ENCODE data around the gene STAC3.
A peak's percentile ranks its signal among the peaks of the same experiment; 100 is the strongest.

STAC3 gene

DNA sequence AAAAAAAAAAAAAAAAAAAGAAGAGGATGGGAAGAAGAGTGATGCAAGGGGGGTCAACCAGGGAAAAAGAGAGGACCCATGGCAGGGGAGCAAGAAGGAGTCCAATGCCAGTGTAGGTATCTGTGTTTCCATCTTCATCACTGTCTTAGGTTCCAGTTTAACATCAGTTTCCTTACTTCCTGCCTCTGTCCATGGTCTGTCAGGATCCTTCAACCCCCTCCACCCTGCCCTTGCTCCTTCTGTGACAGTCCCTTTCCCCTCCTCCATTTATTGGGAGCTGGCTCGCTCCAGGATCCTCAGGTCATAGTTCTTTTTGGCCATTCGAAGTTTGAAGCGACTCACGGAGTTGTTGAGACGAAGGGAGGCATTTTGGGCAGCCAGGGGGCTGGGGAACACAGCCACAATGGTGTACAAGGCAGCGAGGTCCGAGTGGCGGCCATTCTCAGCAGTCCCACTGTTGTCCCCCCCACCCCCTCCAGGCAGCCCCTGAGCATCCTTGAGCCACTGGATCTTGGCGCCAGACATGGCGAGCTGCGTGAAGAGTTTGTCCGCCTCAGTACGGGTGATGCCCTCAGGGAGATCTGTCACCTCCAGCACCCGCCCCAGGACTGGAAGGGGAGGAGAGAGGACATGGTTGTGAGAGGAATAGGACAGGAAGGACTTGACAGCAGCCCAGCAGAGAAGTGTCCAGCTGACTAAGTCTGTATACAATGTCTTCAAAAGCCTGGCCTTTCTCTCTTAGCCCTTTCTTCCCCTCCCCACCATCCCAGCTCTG is 3.7 kb upstream of the STAC3 start:
- no peak for DNase-seq

GRCh38 chr12:57250541-57250940 is 446 bp downstream of the STAC3 start:
- DNase-seq = no peak

DNA sequence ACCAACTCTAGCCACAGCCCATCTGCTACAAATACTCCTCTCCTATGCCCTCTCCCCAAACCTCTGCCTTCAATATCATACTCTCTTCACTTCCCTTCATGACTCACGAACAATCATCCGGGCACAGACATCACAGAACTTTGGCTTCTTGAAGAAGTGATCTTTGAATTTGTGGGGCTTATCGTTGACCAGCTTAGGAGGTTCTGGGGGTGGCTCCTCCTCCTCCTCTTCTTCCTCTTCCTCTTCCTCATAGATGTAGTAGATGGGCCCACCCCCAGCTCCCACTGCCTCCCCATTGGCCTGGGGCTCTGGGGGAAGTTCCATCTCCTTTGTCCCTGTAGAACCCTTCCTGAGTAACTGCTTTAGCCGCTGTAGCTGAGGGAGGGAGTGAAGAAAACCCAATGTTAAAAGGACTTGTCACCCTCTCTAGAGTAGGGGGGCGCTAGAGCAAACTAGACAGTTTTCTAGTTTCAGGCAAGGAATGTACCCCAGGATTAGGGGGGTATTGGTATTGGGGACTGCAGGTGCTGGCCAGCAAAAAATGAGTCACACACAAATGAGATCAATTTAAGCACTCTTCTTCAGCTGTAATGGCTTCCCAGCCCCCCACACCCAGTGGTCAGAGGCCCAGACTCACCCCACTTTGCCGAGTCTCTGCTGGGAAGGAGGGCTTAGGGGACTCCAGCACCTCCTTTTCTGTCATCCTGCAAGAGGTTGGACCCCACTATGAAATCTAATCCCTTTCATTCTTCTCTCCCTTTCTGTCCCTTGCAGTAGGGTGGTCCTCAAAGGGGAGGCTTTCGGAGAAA is 1.8 kb downstream of the STAC3 start:
- no peak for DNase-seq

GRCh38 chr12:57247041-57247440 is 3.9 kb downstream of the STAC3 start:
- no peak for DNase-seq

DNA sequence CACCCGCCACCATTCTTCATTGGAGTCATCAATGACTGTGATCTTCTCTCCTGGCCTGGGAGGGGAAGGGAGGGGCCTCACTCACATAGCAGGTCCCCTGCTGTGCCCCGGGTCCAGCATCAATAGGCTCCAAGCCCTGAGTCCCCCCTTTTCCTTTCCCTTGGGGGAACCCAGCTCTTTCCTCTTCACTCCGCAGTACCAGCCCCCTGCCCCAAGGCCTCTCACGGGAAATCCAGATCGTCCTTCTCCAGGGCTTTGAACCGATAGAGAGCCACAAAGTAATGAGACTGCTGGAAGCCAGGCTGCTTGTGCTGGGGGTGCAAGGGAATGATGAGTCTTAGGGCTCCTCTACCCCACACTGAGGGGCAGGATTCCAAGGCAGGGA is 6.7 kb downstream of the STAC3 start:
- DNase-seq = no peak

GRCh38 chr12:57243521-57244311 is 7.3 kb downstream of the STAC3 start:
- peak; percentile 45 for DNase-seq

- peak; percentile 78 for DNase-seq
These were observed 8.1 kb downstream of the STAC3 start for GRCh38 chr12:57242691-57243454.

GRCh38 chr12:57242329-57242690 is 8.7 kb downstream of the STAC3 start:
- DNase-seq = peak; percentile 72

DNA sequence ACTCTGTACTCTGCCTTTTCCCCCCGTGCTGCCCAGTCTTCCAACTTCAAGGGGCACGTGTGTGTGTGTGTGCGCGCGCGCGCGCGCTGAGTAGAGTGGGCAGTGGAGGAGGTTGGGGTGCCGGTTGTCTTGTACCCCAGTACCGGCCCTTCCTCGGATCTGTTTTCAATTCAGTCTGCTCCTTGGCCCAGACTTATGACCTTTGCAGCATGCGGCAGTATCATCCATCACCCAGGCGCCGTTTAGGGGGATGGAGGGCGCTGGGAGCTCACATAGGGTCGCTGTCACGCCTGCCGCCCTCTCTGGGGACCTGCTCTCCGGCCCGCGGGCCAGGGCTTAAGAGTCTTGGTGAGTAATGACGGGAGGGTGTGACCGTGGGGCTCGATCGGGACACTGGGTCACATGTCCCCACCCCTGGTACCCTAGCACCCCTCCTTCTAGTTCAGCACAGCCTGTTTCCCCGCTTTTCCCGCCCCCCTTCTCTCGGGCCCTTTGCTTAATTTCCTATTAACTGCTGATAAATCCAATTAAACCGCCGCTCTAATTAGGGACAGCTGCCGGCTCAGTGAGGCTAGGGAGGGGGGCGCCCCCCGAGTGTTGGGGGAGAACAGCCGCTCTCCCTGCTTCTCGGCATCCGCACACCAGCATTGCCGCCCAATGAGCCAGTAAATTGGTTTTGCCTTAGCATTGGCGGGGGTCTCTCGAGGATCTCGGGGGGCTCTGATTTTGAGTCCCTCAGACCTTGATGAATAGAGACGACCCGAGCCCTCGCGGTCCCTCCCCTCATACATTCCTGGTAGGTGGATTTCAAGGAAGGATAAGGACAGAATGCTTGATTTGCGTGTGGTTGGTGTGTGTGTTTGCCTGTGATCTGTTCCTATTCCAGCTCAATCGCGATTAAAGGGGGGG is 9.3 kb downstream of the STAC3 start:
- DNase-seq = peak; percentile 33

DNA sequence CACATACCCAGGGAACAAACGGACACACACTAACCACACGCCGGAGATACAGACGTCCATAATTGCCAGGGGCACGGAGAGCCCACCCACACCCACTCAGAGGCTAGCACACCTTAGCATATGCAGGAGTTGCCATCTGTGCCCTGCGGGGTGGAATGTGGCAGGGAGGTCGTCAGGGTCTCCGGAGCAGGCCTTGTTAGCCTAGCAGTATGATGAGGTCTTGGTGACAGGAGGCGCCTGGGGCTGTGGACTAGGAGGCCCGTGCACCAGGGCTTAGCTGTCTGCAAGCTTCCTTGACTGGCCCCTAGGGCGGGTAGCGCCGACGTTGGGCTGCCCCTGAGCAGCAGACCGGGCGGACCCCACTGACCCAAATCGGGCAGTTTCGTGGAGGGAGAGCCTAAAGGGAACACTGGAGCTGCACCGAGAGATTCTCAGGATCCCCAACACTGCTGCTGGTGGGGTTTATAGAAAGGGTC is 10.0 kb downstream of the STAC3 start:
- peak; percentile 16 for DNase-seq

- DNase-seq = peak; percentile 46
These were observed 10.7 kb downstream of the STAC3 start for GRCh38 chr12:57240066-57240921.

- DNase-seq = peak; percentile 32
These were observed 11.4 kb downstream of the STAC3 start for GRCh38 chr12:57239587-57240065.

GRCh38 chr12:57238854-57239554 is 12.0 kb downstream of the STAC3 start:
- DNase-seq = peak; percentile 78

- peak; percentile 14 for DNase-seq
These were observed 12.8 kb downstream of the STAC3 start for GRCh38 chr12:57237932-57238853.

- no peak for DNase-seq
These were observed 13.4 kb downstream of the STAC3 start for GRCh38 chr12:57237596-57237931.

DNA sequence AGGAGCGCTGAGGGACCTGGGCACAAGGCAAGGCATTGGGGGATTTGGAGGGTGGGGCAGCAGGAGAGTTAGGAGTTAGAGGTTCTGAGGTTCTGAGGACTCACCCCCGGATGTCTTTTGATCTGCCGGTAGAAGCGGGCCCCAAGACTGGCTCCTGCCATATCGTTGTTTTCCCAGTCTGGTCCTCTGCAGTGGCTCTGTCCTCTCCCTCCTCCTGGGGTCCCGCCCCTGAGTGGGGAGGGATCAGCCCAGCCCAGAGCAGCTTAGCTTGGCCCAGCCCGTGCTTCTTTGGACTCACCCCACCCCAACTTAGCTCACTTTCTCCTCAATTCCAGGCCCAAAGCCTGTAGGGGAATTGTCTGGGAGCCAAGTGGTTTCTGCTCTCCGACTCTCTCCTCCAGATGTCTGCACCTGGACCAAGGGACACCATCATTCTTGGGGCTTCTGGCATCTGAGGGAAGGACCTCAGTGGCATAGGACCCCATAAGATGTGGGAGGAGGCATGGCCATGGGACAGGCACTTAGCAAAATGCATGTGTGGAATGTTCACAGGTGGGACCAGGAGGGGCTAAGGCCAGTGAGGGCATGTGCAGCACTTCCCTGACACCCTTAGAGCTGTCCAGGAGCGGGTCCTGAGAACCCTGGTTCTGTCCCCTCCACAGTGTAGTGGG is 13.9 kb downstream of the STAC3 start:
- no peak for DNase-seq

DNA sequence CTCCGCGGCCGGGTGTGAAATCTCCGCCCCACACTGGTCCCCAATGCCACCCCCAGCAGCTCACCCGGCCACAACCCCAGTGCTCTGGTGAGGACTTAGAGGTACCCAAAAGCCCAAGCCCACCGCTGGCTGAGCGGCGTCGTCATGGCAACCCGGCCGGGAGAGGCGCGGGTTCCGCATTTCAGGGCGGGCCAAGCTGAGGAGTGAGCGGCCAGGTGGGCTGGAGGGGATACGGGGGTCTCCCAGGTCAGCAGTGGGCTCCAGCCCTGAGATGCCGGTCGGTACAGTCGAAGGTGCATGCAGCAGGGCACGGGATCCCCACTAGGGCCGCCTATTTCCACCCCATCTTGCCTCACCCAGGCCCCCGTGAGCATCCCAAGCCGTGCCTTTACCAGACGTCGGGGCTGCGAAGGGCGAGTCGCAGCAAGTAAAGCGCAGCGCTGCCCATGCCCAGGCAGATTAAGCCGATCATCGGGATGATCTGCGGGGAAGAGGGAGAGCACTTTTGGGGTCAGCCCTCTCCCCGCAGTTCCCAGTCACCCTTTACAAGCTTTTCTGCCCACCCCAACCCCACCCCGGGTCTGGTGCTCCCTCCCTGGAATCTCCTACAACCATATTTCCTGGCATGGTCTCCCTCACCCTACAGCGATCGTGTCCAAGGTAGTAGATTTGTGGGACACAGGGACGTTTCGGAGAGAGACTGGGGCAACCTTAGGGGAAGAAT is 14.6 kb downstream of the STAC3 start:
- no peak for DNase-seq

All from NCI-H1105 treated with DMSO at 0.1 percent for 48 hours (cell line).